OCI-LY3 (cell line): ENCODE measurements around the gene TBX5.

Source experiments
- CTCF ChIP-seq: fragments of 200-600, 300-600 bp; sonication (generic); IDR thresholded peaks from 2 replicates; pipeline ENCODE4 v1.5.1; 2014; ENCODE audit warnings: antibody characterized with exemption, low read length, low read depth
- EZH2phosphoT487 ChIP-seq: fragments of 200-600 bp; shearing (Covaris generic); IDR thresholded peaks from 2 replicates; pipeline ENCODE4 v1.6.1; 2018; ENCODE audit warnings: antibody characterized with exemption, mixed run types, low read depth

GRCh38 chr12:114450515-114451300 is 44.8 kb upstream of the TBX5 start:
- TF ChIP-seq CTCF (no peak), EZH2phosphoT487 (no peak)
